Psoas muscle (tissue), 8 donors: ENCODE results near the gene CDHR2. TPM values are rescaled to one million over a fixed set of nuclear protein-coding genes. Genes with fewer than 3 reads are reported as not detected.

ENCODE experiments used
- ATAC-seq, 4 donors: fragments of 200-7000 bp; cut with Tn5 transposase; one replicate each; pipeline ENCODE4 v1.9.1; 2020; ENCODE audit warnings: moderate library complexity in 3 of 4, mild to moderate bottlenecking in 2 of 4
- DNase-seq, 2 donors: peaks; one replicate each; pipeline ENCODE4 v3.0.0-alpha.2; 2020
- H3K27ac ChIP-seq: fragments of 200-600 bp; one replicate; pipeline ENCODE4 v1.8.0; 2022
- H3K27me3 ChIP-seq, 3 donors: fragments of 200-600 bp in 1 of 3; one replicate each; pipeline versions ENCODE4 v1.6.1 to v1.8.0; 2013 to 2022; ENCODE audit warnings: low read length in 2 of 3, mild to moderate bottlenecking in 2 of 3, moderate library complexity in 1 of 3; ENCODE audit not compliant: insufficient read depth in 3 of 3
- H3K36me3 ChIP-seq, 2 donors: fragments of 200-600 bp in 1 of 2; one replicate each; pipeline versions ENCODE4 v1.6.1 to v1.8.0; 2013 to 2022; ENCODE audit warnings: low read depth in 1 of 2, mild to moderate bottlenecking in 1 of 2, moderate library complexity in 1 of 2; ENCODE audit not compliant: insufficient read depth in 1 of 2
- H3K4me1 ChIP-seq: fragments of 200-600 bp; one replicate; pipeline ENCODE4 v1.8.0; 2022
- H3K4me3 ChIP-seq: fragments of 200-600 bp; one replicate; pipeline ENCODE4 v1.8.0; 2022; ENCODE audit warnings: mild to moderate bottlenecking
- H3K9me3 ChIP-seq: fragments of 200-600 bp; one replicate; pipeline ENCODE4 v1.8.0; 2022
- CTCF ChIP-seq: fragments of 200-600 bp; IDR thresholded peaks from one replicate; pipeline ENCODE4 v1.8.0; 2022; ENCODE audit warnings: antibody characterized with exemption
- WGBS, 3 donors: extraction: QIAGEN DNeasy Blood & Tissue Kit; methylation state at CpG; one replicate each; pipeline versions ENCODE4 v1.1.6 to v1.1.7; 2013; 5-methylcytosine and 5-hydroxymethylcytosine counted together
- intact Hi-C, 2 donors: fragments of 100-400 bp; cut with DNase I; formaldehyde crosslinking; loops; one replicate each; pipeline versions ENCODE4 v1.11.0 to v1.14.2; 2022
- polyA plus RNA-seq, 3 donors: library from polyadenylated mRNA; stranded (reverse); fragments of 200-250 nt; gene quantifications; one replicate each; pipeline ENCODE4 v1.2.3, GENCODE V29; 2013
- total RNA-seq, 4 donors: library from RNA; stranded (reverse); fragmentation: NEBNext Ultra II Directional in 2 of 4; extraction: Animal tissue kit (Norgen Biotek cat#: 25700) in 2 of 4; gene quantifications; one replicate each; pipeline versions ENCODE4 v1.2.1 to v1.2.4, GENCODE V29; 2021 to 2023
- donor health status: healthy with polysubstance abuse.
- donor health status: DM: no; HTN: no; CAD: no; lungs with moderate emphysema.
- donor health status: Bipolar disorder and iron deficiency.
- donor health status: healthy.
- donor health status: DM: yes; HTN: yes; CAD: no.
- donor health status: DM: no; HTN: no; CAD: no.
- donor health status: DM: no; HTN: no; CAD: no.
- donor health status: DM: yes; HTN: yes; CAD: no.

Gene CDHR2
- total and polyA plus RNA-seq, 7 donors, result 0.03 to 0.30 (median 0.14) TPM; not detected in 3

- WGBS, 3 donors, result 73 to 80% (median 73%) methylated on average over 7 to 11 of the region's 11 CpGs
- no peak for DNase-seq
- Histone ChIP-seq H3K27ac (no peak overlapping the region), H3K4me3 (no peak overlapping the region), H3K4me1 (peaks cover 17% of the 10 kb centered on the region), H3K27me3 (no peaks in the 10 kb centered on the region), H3K36me3 (peaks cover 7 to 48% of the 10 kb centered on the region in 2 donors), H3K9me3 (no peaks in the 10 kb centered on the region)
- intact Hi-C loops, result loop anchor here in 1 of 2 donors (5.0 kb wide), 1 partner anchor 82 kb away; the partner anchor contains the start of gene FAF2
- ATAC-seq, result no peak
- TF ChIP-seq CTCF, result no peak
Measured at GRCh38 chr5:176529741-176530141, 19.4 kb upstream of the CDHR2 start.

- peaks cover 24% of the 10 kb centered on the region for H3K4me1 ChIP-seq
- no peak for ATAC-seq
- no peaks in the 10 kb centered on the region for H3K9me3 ChIP-seq
- DNase-seq, result no peak
- H3K4me3 ChIP-seq, result no peak overlapping the region
- no peak overlapping the region for H3K27ac ChIP-seq
- 69 to 77% (median 74%) methylated on average over 23 to 28 of the region's 28 CpGs for WGBS, 3 donors
- peaks cover 7 to 48% of the 10 kb centered on the region in 2 donors for H3K36me3 ChIP-seq
- no peaks in the 10 kb centered on the region for H3K27me3 ChIP-seq
- TF ChIP-seq CTCF, result no peak
- intact Hi-C loops, result loop anchor here in 1 of 2 donors (5.0 kb wide), 1 partner anchor 83 kb away; the partner anchor contains the start of gene FAF2
Measured at GRCh38 chr5:176530393-176530982, 18.7 kb upstream of the CDHR2 start.

GRCh38 chr5:176530983-176531901, 17.9 kb upstream of the CDHR2 start:
- ATAC-seq, result no peak

GRCh38 chr5:176531902-176532493, 17.1 kb upstream of the CDHR2 start:
- H3K27ac ChIP-seq, result no peak overlapping the region
- no peaks in the 10 kb centered on the region for H3K27me3 ChIP-seq
- 79 to 84% (median 82%) methylated on average over 24 to 28 of the region's 28 CpGs for WGBS, 3 donors
- DNase-seq (no peak), ATAC-seq (no peak)
- no peaks in the 10 kb centered on the region for H3K9me3 ChIP-seq
- no peak for TF ChIP-seq CTCF
- no peak overlapping the region for H3K4me3 ChIP-seq
- intact Hi-C loops, result loop anchor here in 1 of 2 donors (5.0 kb wide), 1 partner anchor 85 kb away; the partner anchor contains the start of gene FAF2
- H3K4me1 ChIP-seq, result peaks cover 27% of the 10 kb centered on the region
- H3K36me3 ChIP-seq, result peaks cover 7 to 46% of the 10 kb centered on the region in 2 donors

More at GRCh38 chr5:176530983-176531901, 17.9 kb upstream of the CDHR2 start:
- intact Hi-C loops, result loop anchor here in 1 of 2 donors (5.0 kb wide), 1 partner anchor 84 kb away; the partner anchor contains the start of gene FAF2
- Histone ChIP-seq H3K36me3 (peaks cover 7 to 48% of the 10 kb centered on the region in 2 donors), H3K27ac (no peak overlapping the region), H3K27me3 (no peaks in the 10 kb centered on the region), H3K4me1 (peaks cover 27% of the 10 kb centered on the region), H3K9me3 (no peaks in the 10 kb centered on the region), H3K4me3 (no peak overlapping the region)
- no peak for DNase-seq
- TF ChIP-seq CTCF, result no peak
- WGBS, 3 donors, result 36 to 52% (median 42%) methylated on average over 23 to 24 of the region's 24 CpGs
